Activated CD4-positive, alpha-beta T cell treated with anti-CD3 and anti-CD28 coated beads, Interleukin-2, amount 10 ng/mL, durations not matched to agents 7 days and 5 days (primary cell): ENCODE data around the gene NOS1AP. TPM values are rescaled to one million over a fixed set of nuclear protein-coding genes. Genes with fewer than 3 reads are reported as not detected.

Experiments used
- CTCF ChIA-PET: fragments of 350-600 bp; sonication (Branson Sonifier 250); formaldehyde crosslinking; loops from one replicate; lab custom pipeline; 2021; ENCODE audit warnings: antibody characterized with exemption; lab: Charles Lee
- POLR2A ChIA-PET: fragments of 350-600 bp; sonication (Branson Sonifier 250); formaldehyde crosslinking; loops from one replicate; lab custom pipeline; 2021; ENCODE audit warnings: antibody characterized with exemption; lab: Charles Lee
- DNase-seq: peaks from one replicate; pipeline ENCODE4 v3.0.0-alpha.2; 2020
- H3K27ac Mint-ChIP-seq: one replicate; pipeline ENCODE4 v1.8.0; 2021; ENCODE audit warnings: mild to moderate bottlenecking, moderate library complexity, mixed read lengths
- H3K27me3 Mint-ChIP-seq: one replicate; pipeline ENCODE4 v1.8.0; 2021; ENCODE audit warnings: mixed read lengths
- H3K36me3 Mint-ChIP-seq: one replicate; pipeline ENCODE4 v1.8.0; 2021; ENCODE audit warnings: low read depth, mixed read lengths
- H3K4me1 Mint-ChIP-seq: one replicate; pipeline ENCODE4 v1.8.0; 2021; ENCODE audit warnings: mixed read lengths
- H3K4me3 Mint-ChIP-seq: one replicate; pipeline ENCODE4 v1.8.0; 2021; ENCODE audit warnings: mild to moderate bottlenecking, moderate library complexity, mixed read lengths
- H3K9me3 Mint-ChIP-seq: one replicate; pipeline ENCODE4 v1.8.0; 2021; ENCODE audit warnings: mixed read lengths
- total RNA-seq, 2 experiments: library from RNA; stranded (reverse); gene quantifications; one replicate each; pipeline ENCODE4 v1.2.3, GENCODE V29; 2021

The NOS1AP gene
- total RNA-seq, 2 experiments from 2014 or later, result 0.06 TPM; not detected in 1

- Mint-ChIP-seq H3K27ac (no peak overlapping the region), H3K9me3 (no peaks in the 10 kb centered on the region), H3K36me3 (no peaks in the 10 kb centered on the region), H3K27me3 (peaks cover under 1% of the 10 kb centered on the region), H3K4me3 (no peak overlapping the region), H3K4me1 (no peaks in the 10 kb centered on the region)
- ChIA-PET POLR2A (no interaction called here), CTCF (interaction anchor here (0.6 kb wide), 1 partner anchor 212 kb away, joined by 3 read pairs; no protein-coding TSS in a partner anchor)
- no peak for DNase-seq
Observed at GRCh38 chr1:162251102-162251501, 181.6 kb downstream of the NOS1AP start.

- DNase-seq, result no peak
- no peak overlapping the region for H3K4me3 Mint-ChIP-seq
- H3K27ac Mint-ChIP-seq, result no peak overlapping the region
- POLR2A ChIA-PET, result no interaction called here
- peaks cover 4% of the 10 kb centered on the region for H3K27me3 Mint-ChIP-seq
- no peaks in the 10 kb centered on the region for H3K9me3 Mint-ChIP-seq
- H3K36me3 Mint-ChIP-seq, result no peaks in the 10 kb centered on the region
- no peaks in the 10 kb centered on the region for H3K4me1 Mint-ChIP-seq
- CTCF ChIA-PET, result no interaction called here
Observed at GRCh38 chr1:162252214-162252613, 182.7 kb downstream of the NOS1AP start.

GRCh38 chr1:162253790-162254189 lies 184.3 kb downstream of the NOS1AP start:
- no peak overlapping the region for H3K4me3 Mint-ChIP-seq

GRCh38 chr1:162256287-162256686 lies 186.8 kb downstream of the NOS1AP start:
- POLR2A ChIA-PET, result no interaction called here
- H3K36me3 Mint-ChIP-seq, result no peaks in the 10 kb centered on the region
- H3K4me3 Mint-ChIP-seq, result no peak overlapping the region
- H3K4me1 Mint-ChIP-seq, result no peaks in the 10 kb centered on the region
- DNase-seq, result no peak
- CTCF ChIA-PET, result no interaction called here
- H3K27ac Mint-ChIP-seq, result no peak overlapping the region
- no peaks in the 10 kb centered on the region for H3K9me3 Mint-ChIP-seq
- H3K27me3 Mint-ChIP-seq, result peaks cover 8% of the 10 kb centered on the region

More at GRCh38 chr1:162253790-162254189, 184.3 kb downstream of the NOS1AP start:
- Mint-ChIP-seq H3K36me3 (no peaks in the 10 kb centered on the region), H3K27me3 (peaks cover 6% of the 10 kb centered on the region), H3K4me1 (no peaks in the 10 kb centered on the region), H3K9me3 (no peaks in the 10 kb centered on the region), H3K27ac (no peak overlapping the region)
- POLR2A ChIA-PET, result no interaction called here
- CTCF ChIA-PET, result no interaction called here
- DNase-seq, result no peak

- DNase-seq, result no peak
- no peaks in the 10 kb centered on the region for H3K9me3 Mint-ChIP-seq
- H3K36me3 Mint-ChIP-seq, result no peaks in the 10 kb centered on the region
- H3K27me3 Mint-ChIP-seq, result peaks cover 12% of the 10 kb centered on the region
- ChIA-PET CTCF (no interaction called here), POLR2A (no interaction called here)
- no peaks in the 10 kb centered on the region for H3K4me1 Mint-ChIP-seq
- H3K27ac Mint-ChIP-seq, result no peak overlapping the region
- no peak overlapping the region for H3K4me3 Mint-ChIP-seq
Observed at GRCh38 chr1:162258394-162258793, 188.9 kb downstream of the NOS1AP start.

GRCh38 chr1:162259894-162260455 lies 190.5 kb downstream of the NOS1AP start:
- DNase-seq, result no peak
- ChIA-PET POLR2A (no interaction called here), CTCF (interaction anchor here (0.7 to 1.0 kb wide), 2 partner anchors 11 to 311 kb away, joined by 4 read pairs; no protein-coding TSS in a partner anchor)
- Mint-ChIP-seq H3K9me3 (no peaks in the 10 kb centered on the region), H3K27ac (no peak overlapping the region), H3K4me1 (no peaks in the 10 kb centered on the region), H3K27me3 (peaks cover 19% of the 10 kb centered on the region), H3K4me3 (no peak overlapping the region), H3K36me3 (no peaks in the 10 kb centered on the region)

- DNase-seq, result no peak
- POLR2A ChIA-PET, result no interaction called here
- peaks cover 25% of the 10 kb centered on the region for H3K27me3 Mint-ChIP-seq
- H3K4me1 Mint-ChIP-seq, result no peaks in the 10 kb centered on the region
- no peaks in the 10 kb centered on the region for H3K36me3 Mint-ChIP-seq
- CTCF ChIA-PET, result no interaction called here
- no peaks in the 10 kb centered on the region for H3K9me3 Mint-ChIP-seq
- no peak overlapping the region for H3K4me3 Mint-ChIP-seq
- H3K27ac Mint-ChIP-seq, result no peak overlapping the region
Observed at GRCh38 chr1:162264108-162264507, 194.6 kb downstream of the NOS1AP start.

- no peaks in the 10 kb centered on the region for H3K36me3 Mint-ChIP-seq
- H3K4me1 Mint-ChIP-seq, result no peaks in the 10 kb centered on the region
- H3K9me3 Mint-ChIP-seq, result no peaks in the 10 kb centered on the region
- H3K27me3 Mint-ChIP-seq, result peaks cover 27% of the 10 kb centered on the region
- ChIA-PET CTCF (no interaction called here), POLR2A (no interaction called here)
- DNase-seq, result no peak
- H3K4me3 Mint-ChIP-seq, result no peak overlapping the region
- H3K27ac Mint-ChIP-seq, result no peak overlapping the region
Observed at GRCh38 chr1:162265983-162266382, 196.5 kb downstream of the NOS1AP start.

- H3K36me3 Mint-ChIP-seq, result no peaks in the 10 kb centered on the region
- H3K9me3 Mint-ChIP-seq, result no peaks in the 10 kb centered on the region
Observed at GRCh38 chr1:162270016-162270770, 200.7 kb downstream of the NOS1AP start.

GRCh38 chr1:162271972-162272371 lies 202.5 kb downstream of the NOS1AP start:
- Mint-ChIP-seq H3K9me3 (no peaks in the 10 kb centered on the region), H3K36me3 (no peaks in the 10 kb centered on the region), H3K27ac (no peak overlapping the region), H3K27me3 (peaks cover 16% of the 10 kb centered on the region), H3K4me1 (no peaks in the 10 kb centered on the region), H3K4me3 (no peak overlapping the region)
- ChIA-PET POLR2A (no interaction called here), CTCF (interaction anchor here (0.6 kb wide), 1 partner anchor 222 kb away, joined by 3 read pairs; no protein-coding TSS in a partner anchor)
- DNase-seq, result no peak

More at GRCh38 chr1:162270016-162270770, 200.7 kb downstream of the NOS1AP start:
- no peak for DNase-seq
- H3K27me3 Mint-ChIP-seq, result peaks cover 19% of the 10 kb centered on the region
- POLR2A ChIA-PET, result no interaction called here
- H3K27ac Mint-ChIP-seq, result no peak overlapping the region
- H3K4me3 Mint-ChIP-seq, result no peak overlapping the region
- CTCF ChIA-PET, result interaction anchor here (0.7 kb wide), 1 partner anchor 10 kb away, joined by 4 read pairs; no protein-coding TSS in a partner anchor
- H3K4me1 Mint-ChIP-seq, result no peaks in the 10 kb centered on the region

GRCh38 chr1:162272419-162272818 lies 202.9 kb downstream of the NOS1AP start:
- no peak overlapping the region for H3K27ac Mint-ChIP-seq
- peaks cover 18% of the 10 kb centered on the region for H3K27me3 Mint-ChIP-seq
- DNase-seq, result no peak
- no peak overlapping the region for H3K4me3 Mint-ChIP-seq
- POLR2A ChIA-PET, result no interaction called here
- CTCF ChIA-PET, result no interaction called here
- no peaks in the 10 kb centered on the region for H3K9me3 Mint-ChIP-seq
- H3K4me1 Mint-ChIP-seq, result no peaks in the 10 kb centered on the region
- H3K36me3 Mint-ChIP-seq, result no peaks in the 10 kb centered on the region

- Mint-ChIP-seq H3K4me1 (no peaks in the 10 kb centered on the region), H3K4me3 (no peak overlapping the region), H3K36me3 (no peaks in the 10 kb centered on the region), H3K9me3 (no peaks in the 10 kb centered on the region), H3K27me3 (peaks cover 23% of the 10 kb centered on the region), H3K27ac (no peak overlapping the region)
- POLR2A ChIA-PET, result no interaction called here
- CTCF ChIA-PET, result no interaction called here
- no peak for DNase-seq
Observed at GRCh38 chr1:162275622-162276175, 206.2 kb downstream of the NOS1AP start.

GRCh38 chr1:162276493-162276892 lies 207.0 kb downstream of the NOS1AP start:
- Mint-ChIP-seq H3K4me3 (no peak overlapping the region), H3K27me3 (peaks cover 26% of the 10 kb centered on the region), H3K9me3 (no peaks in the 10 kb centered on the region), H3K36me3 (no peaks in the 10 kb centered on the region), H3K27ac (no peak overlapping the region), H3K4me1 (no peaks in the 10 kb centered on the region)
- DNase-seq, result no peak
- ChIA-PET CTCF (no interaction called here), POLR2A (no interaction called here)
